HG02938 (cell line): ENCODE data around the gene ANO2.

Experiments used
- ATAC-seq: cut with Tn5 transposase; IDR thresholded peaks from one replicate; pipeline ENCODE4 v1.9.1; 2021; ENCODE audit warnings: mild to moderate bottlenecking, moderate library complexity; ENCODE audit not compliant: unreplicated experiment

Gene ANO2

GRCh38 chr12:5522432-5523335 is 422.4 kb downstream of the ANO2 start:
- no peak for ATAC-seq

GRCh38 chr12:5521456-5522325 is 423.4 kb downstream of the ANO2 start:
- ATAC-seq, result no peak

GRCh38 chr12:5520831-5521230 is 424.2 kb downstream of the ANO2 start:
- ATAC-seq, result no peak

GRCh38 chr12:5520037-5520436 is 425.0 kb downstream of the ANO2 start:
- no peak for ATAC-seq

GRCh38 chr12:5518584-5519365 is 426.3 kb downstream of the ANO2 start:
- no peak for ATAC-seq

- no peak for ATAC-seq
Measured at GRCh38 chr12:5516371-5517241, 428.5 kb downstream of the ANO2 start.

GRCh38 chr12:5515458-5515857 is 429.6 kb downstream of the ANO2 start:
- ATAC-seq, result no peak

GRCh38 chr12:5514545-5514944 is 430.5 kb downstream of the ANO2 start:
- no peak for ATAC-seq

DNA sequence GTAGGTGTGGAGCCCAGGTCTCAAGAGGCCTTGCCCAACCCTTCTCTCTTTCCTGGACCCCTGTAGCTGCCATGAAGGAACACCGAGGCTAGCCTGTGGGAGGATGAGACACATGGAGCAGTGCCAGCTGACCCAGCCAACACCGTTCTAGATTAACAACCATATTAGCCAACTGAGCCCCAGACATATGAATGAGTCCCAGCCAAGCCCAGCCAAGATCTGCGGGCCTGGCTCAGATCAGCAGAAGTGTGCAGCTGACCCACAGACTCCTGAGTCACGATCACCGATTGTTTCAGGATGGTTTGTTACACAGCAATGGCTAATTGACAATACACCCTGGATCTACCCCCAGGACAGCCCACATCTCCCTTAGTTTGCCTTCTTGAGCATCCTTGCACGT is 431.0 kb downstream of the ANO2 start:
- ATAC-seq, result no peak

DNA sequence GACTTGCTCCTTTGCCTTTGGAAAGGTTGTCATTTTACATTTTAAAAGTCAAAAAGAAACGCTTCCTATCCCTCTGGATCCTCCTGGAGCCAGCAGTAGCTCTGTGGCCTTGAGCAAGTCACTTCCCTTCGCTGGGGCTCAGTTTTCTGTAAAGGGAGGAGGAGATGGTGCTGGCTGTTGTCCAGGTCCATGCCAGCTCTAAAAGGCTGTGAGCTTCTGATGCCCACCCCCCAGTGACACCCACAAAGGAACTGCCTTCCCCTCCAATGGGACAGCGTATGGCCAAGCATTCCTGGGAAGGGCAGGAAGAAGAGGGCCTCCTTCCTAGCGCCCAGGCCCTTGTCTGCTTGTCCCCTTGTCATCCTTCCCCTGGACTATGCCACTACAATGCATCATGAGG is 431.7 kb downstream of the ANO2 start:
- no peak for ATAC-seq
